Chondrocyte (in vitro differentiated cells): Measurements from ENCODE around the gene TMEM273. TPM values are rescaled to one million over a fixed set of nuclear protein-coding genes. Genes with fewer than 3 reads are reported as not detected.

Experiments used
- DNase-seq: peaks from one replicate; pipeline ENCODE4 v3.0.0; 2021; ENCODE audit warnings: mixed read lengths, low spot score
- H3K27ac Mint-ChIP-seq: one replicate; pipeline ENCODE4 v1.8.0; 2021; ENCODE audit warnings: mild to moderate bottlenecking, moderate library complexity, mixed read lengths; ENCODE audit not compliant: unreplicated experiment
- H3K27me3 Mint-ChIP-seq: 2 replicates; pipeline ENCODE4 v1.8.0; 2021; ENCODE audit warnings: low read depth, mixed read lengths
- H3K36me3 Mint-ChIP-seq: 2 replicates; pipeline ENCODE4 v1.8.0; 2021; ENCODE audit warnings: low read depth, mixed read lengths
- H3K4me1 Mint-ChIP-seq: 2 replicates; pipeline ENCODE4 v1.8.0; 2021; ENCODE audit warnings: low read depth, mild to moderate bottlenecking, mixed read lengths
- H3K4me3 Mint-ChIP-seq: one replicate; pipeline ENCODE4 v1.8.0; 2021; ENCODE audit warnings: mild to moderate bottlenecking, moderate library complexity, mixed read lengths; ENCODE audit not compliant: unreplicated experiment
- H3K9me3 Mint-ChIP-seq: 2 replicates; pipeline ENCODE4 v1.8.0; 2021; ENCODE audit warnings: low read depth, mixed read lengths
- total RNA-seq: library from RNA; stranded (reverse); gene quantifications from 3 replicates; pipeline ENCODE4 v1.2.1, GENCODE V29; 2021
- TF ChIP-seq, protein P1 (sequence below): fragments of 200-600 bp; sonication (generic); IDR thresholded peaks from 2 replicates; pipeline ENCODE4 v1.5.0; 2021; ENCODE audit warnings: antibody characterized with exemption, mild to moderate bottlenecking, moderate library complexity

The TMEM273 gene
- total RNA-seq, 1 donor from 2014 or later: not detected

DNA sequence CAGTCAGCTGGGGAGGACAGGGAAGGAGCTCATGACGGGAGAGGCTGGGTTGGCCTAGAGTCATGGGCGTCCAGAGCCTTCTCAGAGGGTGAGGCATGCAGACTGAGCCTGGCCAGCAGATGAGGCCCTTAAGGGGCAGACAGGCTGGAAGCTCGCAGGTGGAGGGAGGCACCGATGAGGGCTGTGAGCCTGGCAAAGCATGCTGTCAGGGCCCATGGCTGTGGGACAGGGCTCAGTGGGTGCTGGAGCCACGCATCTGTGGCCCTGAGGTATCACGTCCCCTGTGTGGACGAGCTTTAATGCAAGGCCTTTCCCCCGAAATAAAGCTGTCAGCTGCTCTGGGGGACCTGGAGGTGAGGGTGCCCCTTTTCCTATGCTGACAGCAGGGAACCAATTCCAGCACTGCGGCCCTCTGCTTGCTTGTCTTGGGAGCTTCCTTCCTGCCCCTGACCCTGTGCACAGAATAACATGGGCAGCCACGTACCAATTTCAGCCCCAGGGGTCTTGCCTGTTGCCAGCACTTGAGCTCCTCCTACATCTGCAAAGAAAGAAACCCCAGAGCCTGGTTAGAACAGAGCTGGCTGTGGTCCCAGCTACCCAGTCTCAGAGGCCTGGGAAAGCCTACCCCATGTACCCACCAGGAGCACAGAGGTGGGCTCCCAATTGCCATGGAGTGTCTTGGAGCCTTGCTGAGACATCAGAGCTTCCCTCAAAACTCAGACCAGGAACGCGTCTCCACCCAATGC is 20.6 kb downstream of the TMEM273 start:
- H3K9me3 Mint-ChIP-seq: no peaks in the 10 kb centered on the region
- no peaks in the 10 kb centered on the region for H3K36me3 Mint-ChIP-seq
- H3K4me1 Mint-ChIP-seq: no peaks in the 10 kb centered on the region
- no peak overlapping the region for H3K4me3 Mint-ChIP-seq
- peaks cover 11% of the 10 kb centered on the region for H3K27me3 Mint-ChIP-seq
- TF ChIP-seq, protein P1, sequence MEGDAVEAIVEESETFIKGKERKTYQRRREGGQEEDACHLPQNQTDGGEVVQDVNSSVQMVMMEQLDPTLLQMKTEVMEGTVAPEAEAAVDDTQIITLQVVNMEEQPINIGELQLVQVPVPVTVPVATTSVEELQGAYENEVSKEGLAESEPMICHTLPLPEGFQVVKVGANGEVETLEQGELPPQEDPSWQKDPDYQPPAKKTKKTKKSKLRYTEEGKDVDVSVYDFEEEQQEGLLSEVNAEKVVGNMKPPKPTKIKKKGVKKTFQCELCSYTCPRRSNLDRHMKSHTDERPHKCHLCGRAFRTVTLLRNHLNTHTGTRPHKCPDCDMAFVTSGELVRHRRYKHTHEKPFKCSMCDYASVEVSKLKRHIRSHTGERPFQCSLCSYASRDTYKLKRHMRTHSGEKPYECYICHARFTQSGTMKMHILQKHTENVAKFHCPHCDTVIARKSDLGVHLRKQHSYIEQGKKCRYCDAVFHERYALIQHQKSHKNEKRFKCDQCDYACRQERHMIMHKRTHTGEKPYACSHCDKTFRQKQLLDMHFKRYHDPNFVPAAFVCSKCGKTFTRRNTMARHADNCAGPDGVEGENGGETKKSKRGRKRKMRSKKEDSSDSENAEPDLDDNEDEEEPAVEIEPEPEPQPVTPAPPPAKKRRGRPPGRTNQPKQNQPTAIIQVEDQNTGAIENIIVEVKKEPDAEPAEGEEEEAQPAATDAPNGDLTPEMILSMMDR: no peak
- no peak overlapping the region for H3K27ac Mint-ChIP-seq
- no peak for DNase-seq

DNA sequence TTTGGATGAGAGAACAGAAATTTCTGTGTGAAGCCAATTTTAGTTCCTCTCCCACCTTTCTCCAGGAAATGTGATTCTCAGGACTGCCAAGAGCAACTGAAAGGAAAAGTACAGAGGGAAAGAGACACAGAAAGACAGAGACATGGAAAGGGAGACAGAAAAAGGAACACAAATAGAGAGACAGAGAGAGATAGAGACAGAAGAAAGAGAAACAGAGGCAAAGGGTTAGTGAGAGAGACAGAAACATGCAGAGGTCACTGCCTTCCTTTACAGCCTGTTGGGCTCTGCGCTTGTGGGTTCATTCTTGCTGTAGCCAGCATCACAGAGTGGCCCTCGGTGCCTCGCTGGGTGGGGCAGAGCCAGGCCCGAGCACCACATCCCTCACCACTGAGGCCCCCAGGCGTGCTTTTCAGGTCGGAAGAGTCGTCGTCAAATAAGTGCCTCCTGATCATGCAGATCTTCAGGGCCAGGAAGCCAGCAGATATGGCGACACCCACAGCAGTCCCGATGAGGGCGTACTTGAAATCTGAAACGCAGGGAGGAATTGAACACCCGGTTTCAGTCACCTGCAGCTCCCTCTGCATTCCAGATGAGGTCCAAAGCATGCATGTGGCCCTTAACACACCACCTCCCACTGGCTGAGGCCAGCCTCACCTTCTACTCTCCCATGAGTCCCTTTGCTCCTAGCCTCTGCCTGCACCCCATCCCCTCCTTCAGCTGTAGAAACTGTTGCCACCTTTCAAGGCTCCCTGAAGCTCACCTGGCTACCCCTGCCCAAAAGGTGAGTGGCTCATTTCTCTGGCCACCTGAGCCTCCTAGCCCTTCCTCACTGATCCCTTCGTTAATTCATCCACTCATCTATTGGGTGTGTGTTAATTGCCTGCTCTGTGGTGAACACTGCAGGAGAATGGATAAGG is 21.4 kb downstream of the TMEM273 start:
- TF ChIP-seq, protein P1: no peak
- Mint-ChIP-seq H3K4me1 (no peaks in the 10 kb centered on the region), H3K9me3 (no peaks in the 10 kb centered on the region), H3K27me3 (peaks cover 11% of the 10 kb centered on the region), H3K36me3 (no peaks in the 10 kb centered on the region), H3K27ac (no peak overlapping the region), H3K4me3 (no peak overlapping the region)
- no peak for DNase-seq

DNA sequence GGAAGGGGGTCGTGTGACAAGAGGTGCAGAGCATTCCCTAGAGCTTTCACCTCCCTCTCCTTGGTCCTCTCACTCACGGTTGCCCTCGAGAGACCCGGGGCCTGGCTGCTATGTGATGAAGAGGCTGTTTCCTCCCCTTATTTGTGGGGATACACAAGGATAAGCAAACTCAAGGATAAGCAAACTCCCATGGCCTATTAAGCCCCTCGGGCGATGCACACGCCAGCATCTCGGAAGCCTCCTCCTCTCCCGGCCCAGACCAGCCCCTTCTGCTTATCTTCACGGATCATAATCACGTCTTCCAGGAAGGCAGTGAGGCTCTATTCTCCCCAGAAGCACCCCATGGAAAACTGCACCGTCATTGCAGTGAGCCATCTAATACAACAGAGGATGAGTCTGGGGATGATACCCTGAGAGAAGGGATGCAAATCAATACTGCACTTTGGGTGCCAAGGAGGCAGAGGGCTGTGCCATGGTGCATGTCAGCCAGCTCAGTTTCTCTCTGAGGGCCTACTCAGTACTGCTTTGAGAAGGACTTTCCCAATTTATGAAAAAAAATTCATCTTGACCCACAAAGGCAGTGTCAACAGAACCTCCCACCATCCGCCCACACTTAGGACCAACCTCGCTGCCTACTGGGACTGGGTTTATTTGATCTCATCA is 22.2 kb downstream of the TMEM273 start:
- Mint-ChIP-seq H3K27ac (no peak overlapping the region), H3K27me3 (peaks cover 12% of the 10 kb centered on the region), H3K36me3 (no peaks in the 10 kb centered on the region), H3K4me1 (no peaks in the 10 kb centered on the region), H3K4me3 (no peak overlapping the region), H3K9me3 (no peaks in the 10 kb centered on the region)
- TF ChIP-seq, protein P1: no peak
- DNase-seq: no peak

DNA sequence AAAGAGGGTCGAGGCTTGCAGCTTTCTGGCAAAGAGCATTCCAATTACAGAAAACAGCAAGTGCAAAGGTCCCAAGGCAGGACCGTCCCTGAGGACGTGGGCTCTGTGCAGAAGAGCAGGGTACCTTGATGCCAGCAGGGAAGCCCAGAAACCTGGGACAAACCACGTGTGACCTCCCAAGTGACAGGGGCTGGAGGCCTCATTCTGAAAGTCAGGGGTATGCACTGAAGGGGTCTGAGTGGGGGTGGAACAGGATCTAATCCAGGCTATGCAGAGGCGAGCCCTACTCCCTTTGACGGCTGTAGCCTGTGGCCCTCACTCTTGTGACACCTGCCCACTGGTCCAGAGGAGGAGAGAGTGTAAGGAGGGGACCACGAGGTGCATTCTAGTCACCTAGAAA is 22.9 kb downstream of the TMEM273 start:
- Mint-ChIP-seq H3K27ac (no peak overlapping the region), H3K4me1 (no peaks in the 10 kb centered on the region), H3K4me3 (no peak overlapping the region), H3K36me3 (no peaks in the 10 kb centered on the region), H3K27me3 (peaks cover 17% of the 10 kb centered on the region), H3K9me3 (no peaks in the 10 kb centered on the region)
- TF ChIP-seq, protein P1: no peak
- DNase-seq: no peak
